Stimulated activated CD4-positive, alpha-beta T cell treated with anti-CD3 and anti-CD28 coated beads, Interleukin-15, amount 100 ng/mL, for 24 hours (primary cell): ENCODE results near the gene MTFR1L.
A peak's percentile ranks its signal among the peaks of the same experiment; 100 is the strongest.

Experiments used
- DNase-seq: peaks from one replicate; pipeline ENCODE4 v3.0.0-alpha.2; 2020

MTFR1L gene

GRCh38 chr1:25864434-25864833 lies 44.7 kb downstream of the MTFR1L start:
- no peak for DNase-seq

GRCh38 chr1:25866288-25866687 lies 46.5 kb downstream of the MTFR1L start:
- DNase-seq = no peak

- DNase-seq = no peak
Measured at GRCh38 chr1:25867210-25867991, 47.6 kb downstream of the MTFR1L start.

DNA sequence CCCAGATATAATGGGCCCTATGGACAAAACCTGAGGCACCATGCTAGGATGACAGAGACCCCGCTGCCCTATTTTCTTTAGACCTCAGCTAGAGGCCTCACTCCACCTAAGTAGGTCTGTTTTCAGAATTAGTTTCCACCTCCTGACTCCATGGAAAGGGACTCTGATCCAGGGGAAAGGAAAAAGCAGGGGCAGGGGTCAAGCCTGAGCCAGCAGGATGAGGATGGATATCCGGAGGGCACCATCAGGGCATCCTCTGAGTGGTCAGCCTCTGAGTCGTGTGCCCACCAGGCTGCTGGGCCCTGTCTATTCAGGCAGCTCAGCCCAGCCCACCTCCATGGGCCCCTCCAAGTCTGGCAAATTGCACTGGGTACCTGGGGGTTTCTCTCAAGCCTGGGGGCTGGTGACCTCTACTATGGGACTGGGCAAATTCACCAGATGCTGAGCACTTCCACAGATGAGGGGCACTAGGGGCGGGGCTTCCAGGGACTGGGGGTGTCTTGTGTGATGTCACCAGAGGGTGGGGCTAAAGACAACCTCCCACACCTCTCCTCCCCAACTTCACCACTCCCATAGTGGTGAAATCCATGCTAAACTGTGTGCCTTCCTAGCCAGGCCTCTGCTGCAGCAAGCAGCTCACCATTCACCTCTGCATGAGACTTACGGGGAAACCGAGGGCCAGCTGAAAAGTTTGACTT lies 50.3 kb downstream of the MTFR1L start:
- DNase-seq = no peak

- no peak for DNase-seq
Measured at GRCh38 chr1:25870614-25871013, 50.9 kb downstream of the MTFR1L start.

DNA sequence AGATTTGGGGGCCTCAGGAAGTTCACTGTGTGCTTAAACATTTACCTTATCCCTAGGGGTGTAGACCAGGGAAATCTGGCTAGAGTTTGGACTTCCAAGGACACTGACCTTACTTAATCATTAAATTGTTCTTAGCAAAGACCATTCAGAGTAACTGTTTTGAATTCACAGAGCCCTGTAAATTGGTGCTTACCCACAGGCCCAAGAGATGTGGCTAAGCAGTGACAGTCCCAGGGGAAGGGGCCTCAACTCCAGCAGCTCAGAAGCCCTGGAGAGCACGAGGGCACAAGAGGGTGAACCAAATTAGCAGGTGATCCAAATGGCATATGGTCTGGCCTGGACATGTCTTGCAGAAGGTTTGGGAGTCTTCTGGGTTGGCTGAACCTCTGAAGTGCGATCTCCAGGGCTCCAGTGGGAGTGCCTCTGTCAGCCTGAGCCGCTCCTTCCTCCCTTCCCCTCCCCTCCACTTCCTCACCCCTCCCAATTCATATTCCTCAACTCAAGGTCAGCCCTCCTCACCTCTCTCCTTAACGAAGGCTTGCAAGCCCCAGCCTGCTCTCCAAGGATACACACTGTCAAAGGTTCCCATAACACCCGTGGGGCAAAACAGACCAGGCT lies 51.4 kb downstream of the MTFR1L start:
- DNase-seq = no peak

DNA sequence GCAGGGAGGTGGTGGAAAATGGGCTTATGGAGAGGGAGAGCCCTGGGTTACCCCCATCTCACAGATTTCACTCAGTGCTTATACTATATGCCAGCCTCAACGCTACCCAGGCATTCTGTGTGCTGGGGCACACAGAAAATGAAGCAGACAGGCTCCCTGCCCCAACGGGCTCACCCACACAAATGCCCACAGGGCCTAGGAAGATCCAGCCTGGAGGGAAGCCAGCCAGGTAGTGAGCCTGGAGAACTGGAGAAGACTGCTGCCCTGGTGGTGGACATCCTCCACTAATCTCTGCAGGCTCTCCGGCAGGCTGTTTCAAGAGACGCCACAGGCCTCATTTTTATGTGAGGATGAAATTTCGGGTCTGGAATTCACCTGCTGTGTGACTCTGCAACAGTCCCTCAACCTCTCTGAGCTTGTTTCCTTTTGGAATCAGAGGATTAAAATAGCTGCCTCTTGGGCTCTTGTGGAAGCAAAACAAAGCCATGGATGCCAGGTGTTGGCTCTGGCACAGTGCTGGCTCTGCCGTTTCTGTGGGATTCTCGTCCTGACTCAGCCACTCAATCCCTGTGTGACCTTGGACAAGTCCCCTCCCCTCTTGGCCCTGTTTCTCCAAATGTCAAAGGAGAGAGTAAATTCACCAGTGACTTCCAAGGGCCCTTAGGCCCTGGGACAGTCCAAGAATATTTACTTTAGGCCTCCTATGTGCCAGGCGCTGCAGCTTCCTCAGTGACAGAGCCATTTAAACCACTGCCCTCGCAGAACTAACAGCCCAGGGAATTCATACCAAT lies 52.1 kb downstream of the MTFR1L start:
- no peak for DNase-seq

- no peak for DNase-seq
Measured at GRCh38 chr1:25872713-25873112, 53.0 kb downstream of the MTFR1L start.

GRCh38 chr1:25873120-25873519 lies 53.4 kb downstream of the MTFR1L start:
- DNase-seq = no peak

DNA sequence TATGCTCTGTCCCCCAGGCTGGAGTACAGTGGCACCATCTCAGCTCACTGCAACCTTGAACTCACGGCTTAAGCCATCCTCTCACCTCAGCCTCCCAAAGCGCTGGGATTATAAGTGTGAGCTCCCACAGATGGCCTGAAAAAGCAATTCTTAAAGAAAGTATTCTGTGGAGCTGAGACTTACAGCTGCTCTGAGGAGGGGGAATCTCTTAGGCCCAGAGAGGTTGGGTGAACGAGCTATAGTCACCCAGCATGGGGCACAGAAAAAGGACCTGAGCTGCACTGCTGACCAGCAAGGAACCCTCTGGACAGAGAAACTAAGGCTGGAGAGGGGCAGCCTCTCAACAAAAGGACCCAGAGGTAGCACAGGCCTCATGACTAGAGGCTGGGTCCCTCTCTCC lies 54.5 kb downstream of the MTFR1L start:
- DNase-seq = no peak

- DNase-seq = no peak
Measured at GRCh38 chr1:25874635-25875153, 54.9 kb downstream of the MTFR1L start.

DNA sequence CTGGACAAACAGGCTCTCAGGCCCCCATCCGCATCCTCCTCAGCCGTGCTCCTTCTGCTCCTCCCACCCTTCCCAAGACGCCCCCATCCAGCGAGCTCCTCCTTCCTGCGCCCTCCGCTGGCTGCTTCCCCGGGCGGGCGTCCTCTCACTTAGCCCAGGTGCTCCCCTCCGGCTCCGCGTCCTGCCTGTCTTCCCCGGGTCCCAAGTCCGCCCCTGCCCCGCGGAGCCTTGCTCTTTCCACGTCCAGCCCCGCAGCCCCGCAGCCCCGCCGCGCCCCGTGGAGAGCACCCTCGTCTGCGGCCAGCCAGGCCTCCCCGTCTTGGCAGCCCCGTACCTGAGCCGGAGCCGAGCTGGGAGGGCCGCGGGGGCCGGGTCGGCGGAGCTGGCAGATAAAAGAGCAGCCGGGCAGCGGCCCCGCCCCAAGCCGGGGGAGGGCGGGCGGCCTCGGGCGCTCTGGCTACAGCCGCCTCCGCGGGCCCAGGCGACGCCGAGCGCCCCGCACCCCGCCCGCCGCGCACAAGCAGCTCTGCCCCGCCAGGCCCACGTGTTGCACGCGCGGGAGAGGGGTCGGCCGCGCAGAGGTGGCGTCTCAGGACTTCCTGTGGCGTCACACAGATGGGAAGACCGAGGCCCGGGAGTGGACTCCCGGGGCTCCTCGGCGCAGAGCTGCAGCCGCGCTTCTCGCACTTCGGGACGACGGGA lies 55.6 kb downstream of the MTFR1L start, which contains the start of gene PAQR7:
Gene PAQR7 (minus strand): TSS at position 555 of the 702 bp plus-strand sequence. CDS start 11,869 bp downstream, outside the sequence.
- peak; percentile 80 for DNase-seq

DNA sequence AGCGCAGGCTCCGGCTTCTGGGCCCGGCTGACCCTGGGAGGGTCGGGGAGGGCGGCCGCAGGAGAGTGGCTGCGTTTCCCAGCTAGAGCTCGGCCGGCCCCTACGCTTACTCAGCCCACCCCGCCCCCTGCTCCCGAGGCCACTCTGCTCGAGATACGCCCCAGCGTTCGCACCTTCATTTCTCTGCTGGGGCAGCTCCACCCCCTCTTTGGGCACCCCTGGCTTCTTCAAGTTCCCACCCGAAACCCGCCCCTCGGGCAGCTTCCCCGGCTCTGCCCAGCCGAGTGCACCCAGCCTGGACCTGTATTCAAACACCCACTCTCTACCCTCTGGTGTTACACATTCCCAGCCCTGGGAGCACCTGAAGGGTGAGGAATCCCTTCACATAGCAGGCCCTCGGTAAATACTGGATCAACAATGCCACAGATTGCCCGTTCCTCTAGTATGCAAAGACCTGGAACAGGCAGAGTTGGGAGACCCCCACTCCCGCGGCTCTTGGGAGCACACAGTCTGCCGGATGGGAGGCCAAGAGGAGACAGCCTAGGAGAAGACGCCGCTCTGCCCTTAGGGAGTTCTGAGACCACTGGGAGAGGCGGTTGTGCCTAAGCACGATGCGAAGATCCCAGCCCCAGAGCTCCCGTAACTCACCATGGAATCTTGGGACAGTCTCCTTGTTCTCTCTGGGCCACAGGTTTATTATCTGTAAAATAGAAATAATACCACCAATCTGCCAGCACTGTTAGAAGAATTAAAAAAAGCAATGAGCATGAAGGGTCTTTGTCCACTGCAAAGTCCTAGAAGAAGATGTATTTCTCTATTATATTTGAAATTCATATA lies 56.3 kb downstream of the MTFR1L start:
- DNase-seq = peak; percentile 64

GRCh38 chr1:25876693-25877077 lies 56.9 kb downstream of the MTFR1L start:
- DNase-seq = no peak

GRCh38 chr1:25877155-25877554 lies 57.4 kb downstream of the MTFR1L start:
- DNase-seq = no peak

GRCh38 chr1:25878690-25879089 lies 58.9 kb downstream of the MTFR1L start:
- DNase-seq = no peak

- DNase-seq = no peak
Measured at GRCh38 chr1:25879675-25880074, 59.9 kb downstream of the MTFR1L start.

DNA sequence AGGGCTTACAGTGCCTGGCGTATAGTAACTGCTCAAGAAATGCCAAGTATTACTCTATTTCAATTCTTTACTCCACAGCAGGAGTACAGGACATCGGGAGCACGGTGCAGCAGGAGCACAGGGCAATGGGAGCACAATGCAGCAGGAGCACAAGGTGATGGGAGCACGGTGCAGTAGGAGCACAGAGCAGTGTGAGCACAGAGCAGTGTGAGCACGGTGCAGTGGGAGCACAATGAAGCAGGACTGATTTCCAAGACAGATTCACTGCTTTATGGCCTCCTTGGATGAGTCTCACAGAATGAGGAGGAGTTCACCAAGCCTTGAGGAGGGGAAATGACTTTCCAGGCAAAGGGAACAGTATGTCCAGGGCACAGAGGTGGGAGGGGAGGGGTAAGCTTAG lies 60.8 kb downstream of the MTFR1L start:
- DNase-seq = no peak

DNA sequence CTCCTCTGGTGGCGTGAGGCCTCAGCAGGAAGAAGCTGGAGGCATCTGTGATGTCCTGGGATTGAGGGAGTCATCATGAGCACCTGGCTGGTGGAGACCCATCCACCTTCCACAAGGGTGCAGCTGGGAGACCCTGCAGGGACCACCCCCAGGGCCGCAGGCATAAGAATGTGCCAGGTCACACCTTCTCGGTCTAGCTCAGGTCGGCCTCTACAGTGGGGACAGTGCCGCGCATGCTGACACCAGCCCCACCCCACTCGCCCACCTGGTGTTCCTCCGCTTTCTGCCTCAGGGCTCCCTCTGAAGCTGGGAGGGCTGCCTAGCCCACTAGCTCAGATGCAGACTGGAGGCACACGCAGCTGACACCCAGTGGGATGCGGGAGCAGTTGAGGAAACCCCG lies 61.5 kb downstream of the MTFR1L start:
- no peak for DNase-seq
